ENCODE results near the gene MTHFD1.
A peak's percentile ranks its signal among the peaks of the same experiment; 100 is the strongest.

DNA sequence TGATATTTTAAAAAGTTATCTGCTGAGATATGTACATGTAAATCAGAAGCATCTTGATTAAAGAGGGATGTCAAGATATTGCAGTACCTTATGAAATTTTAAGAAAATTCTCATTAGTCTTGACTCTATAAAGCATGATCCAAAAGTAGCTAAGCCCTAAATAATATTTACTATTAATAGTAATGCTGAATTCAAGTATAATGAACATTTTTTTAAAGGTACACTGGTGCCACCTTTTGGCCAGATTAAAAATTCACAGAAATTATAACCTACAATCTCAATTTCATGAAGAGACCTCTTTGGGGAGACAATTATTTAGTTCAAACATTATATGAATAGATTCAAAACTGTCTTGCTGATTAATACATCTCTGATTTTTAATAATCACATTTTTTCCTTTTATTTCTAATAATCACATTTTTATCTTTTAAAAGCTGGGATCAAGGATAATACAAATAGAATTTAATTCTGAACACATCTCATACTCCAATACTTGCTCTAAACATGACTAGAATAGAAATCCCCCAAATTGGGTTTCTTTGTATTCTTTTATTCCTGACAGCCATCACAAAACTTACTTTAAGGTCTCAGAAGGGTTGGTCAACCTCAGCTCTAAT is 90.6 kb downstream of the MTHFD1 start:
- TF ChIP-seq, protein P1, sequence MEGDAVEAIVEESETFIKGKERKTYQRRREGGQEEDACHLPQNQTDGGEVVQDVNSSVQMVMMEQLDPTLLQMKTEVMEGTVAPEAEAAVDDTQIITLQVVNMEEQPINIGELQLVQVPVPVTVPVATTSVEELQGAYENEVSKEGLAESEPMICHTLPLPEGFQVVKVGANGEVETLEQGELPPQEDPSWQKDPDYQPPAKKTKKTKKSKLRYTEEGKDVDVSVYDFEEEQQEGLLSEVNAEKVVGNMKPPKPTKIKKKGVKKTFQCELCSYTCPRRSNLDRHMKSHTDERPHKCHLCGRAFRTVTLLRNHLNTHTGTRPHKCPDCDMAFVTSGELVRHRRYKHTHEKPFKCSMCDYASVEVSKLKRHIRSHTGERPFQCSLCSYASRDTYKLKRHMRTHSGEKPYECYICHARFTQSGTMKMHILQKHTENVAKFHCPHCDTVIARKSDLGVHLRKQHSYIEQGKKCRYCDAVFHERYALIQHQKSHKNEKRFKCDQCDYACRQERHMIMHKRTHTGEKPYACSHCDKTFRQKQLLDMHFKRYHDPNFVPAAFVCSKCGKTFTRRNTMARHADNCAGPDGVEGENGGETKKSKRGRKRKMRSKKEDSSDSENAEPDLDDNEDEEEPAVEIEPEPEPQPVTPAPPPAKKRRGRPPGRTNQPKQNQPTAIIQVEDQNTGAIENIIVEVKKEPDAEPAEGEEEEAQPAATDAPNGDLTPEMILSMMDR (IDR thresholded peaks at IDR 0.05): peak; percentile 43 to 57 (median 51)
- TF ChIP-seq EP300 (IDR thresholded peaks at IDR 0.05): no peak
